WTC11 (cell line): Measurements from ENCODE around the gene KLHL29. TPM values are rescaled to one million over a fixed set of nuclear protein-coding genes. Genes with fewer than 3 reads are reported as not detected.

Experiments used
- ATAC-seq: fragments of 200-7000 bp; cut with Tn5 transposase; 2 replicates; pipeline ENCODE4 v1.10.0; 2021; ENCODE audit warnings: mild to moderate bottlenecking, moderate library complexity
- CTCF ChIA-PET: fragments of 300-600 bp; sonication (Branson Sonifier 250); formaldehyde crosslinking; loops from one replicate; lab custom pipeline; 2021; ENCODE audit warnings: antibody characterized with exemption; lab: Charles Lee
- POLR2A ChIA-PET: fragments of 350-600 bp; sonication (Branson Sonifier 250); formaldehyde crosslinking; loops from one replicate; lab custom pipeline; 2021; ENCODE audit warnings: antibody characterized with exemption; lab: Charles Lee
- DNase-seq: peaks from one replicate; pipeline ENCODE4 v3.0.0; 2021; ENCODE audit warnings: low spot score
- H3K27ac Mint-ChIP-seq: 2 replicates; pipeline ENCODE4 v1.8.0; 2021; ENCODE audit warnings: mixed read lengths
- H3K27me3 Mint-ChIP-seq: 2 replicates; pipeline ENCODE4 v1.8.0; 2021; ENCODE audit warnings: low read depth, mild to moderate bottlenecking, moderate library complexity, mixed read lengths
- H3K36me3 Mint-ChIP-seq: 2 replicates; pipeline ENCODE4 v1.8.0; 2021; ENCODE audit warnings: mixed read lengths
- H3K4me1 Mint-ChIP-seq: 2 replicates; pipeline ENCODE4 v1.8.0; 2022; ENCODE audit warnings: mixed read lengths
- H3K4me3 Mint-ChIP-seq: 2 replicates; pipeline ENCODE4 v1.8.0; 2021; ENCODE audit warnings: mild to moderate bottlenecking, moderate library complexity, mixed read lengths
- H3K9me3 Mint-ChIP-seq: 2 replicates; pipeline ENCODE4 v1.8.0; 2021; ENCODE audit warnings: mixed read lengths
- AFF4 ChIP-seq: sonication (generic); formaldehyde crosslinking; IDR thresholded peaks from 2 replicates; pipeline ENCODE4 v1.8.1; 2023; ENCODE audit warnings: mild to moderate bottlenecking, missing genetic modification reagents, borderline replicate concordance
- ARID4B ChIP-seq: sonication (generic); formaldehyde crosslinking; IDR thresholded peaks from 2 replicates; pipeline ENCODE4 v1.8.0; 2023; ENCODE audit warnings: missing genetic modification reagents, mild to moderate bottlenecking, borderline replicate concordance
- ATF2 ChIP-seq: sonication (generic); formaldehyde crosslinking; IDR thresholded peaks from 2 replicates; pipeline ENCODE4 v1.8.1; 2022; ENCODE audit warnings: low read depth, missing genetic modification reagents, borderline replicate concordance
- FOXK1 ChIP-seq: sonication (generic); formaldehyde crosslinking; IDR thresholded peaks from 2 replicates; pipeline ENCODE4 v1.8.0; 2022; ENCODE audit warnings: mild to moderate bottlenecking, moderate library complexity, missing genetic modification reagents
- FOXP1 ChIP-seq: sonication (generic); formaldehyde crosslinking; IDR thresholded peaks from 2 replicates; pipeline ENCODE4 v1.8.0; 2022; ENCODE audit warnings: missing genetic modification reagents, mild to moderate bottlenecking, moderate library complexity, borderline replicate concordance
- JUN ChIP-seq: sonication (generic); formaldehyde crosslinking; IDR thresholded peaks from 2 replicates; pipeline ENCODE4 v1.8.0; 2023; ENCODE audit warnings: mild to moderate bottlenecking, missing genetic modification reagents
- MXD4 ChIP-seq: fragments of 250-450 bp; sonication (Bioruptor Pico); IDR thresholded peaks from 2 replicates; pipeline ENCODE4 v1.8.0; 2021; ENCODE audit warnings: mild to moderate bottlenecking, moderate library complexity, borderline replicate concordance
- NFATC4 ChIP-seq: fragments of 250-450 bp; sonication (Bioruptor Pico); IDR thresholded peaks from 2 replicates; pipeline ENCODE4 v1.9.0; 2021; ENCODE audit warnings: mild to moderate bottlenecking
- PREB ChIP-seq: sonication (generic); formaldehyde crosslinking; IDR thresholded peaks from 2 replicates; pipeline ENCODE4 v1.8.1; 2022; ENCODE audit warnings: mild to moderate bottlenecking, missing genetic modification reagents, moderate library complexity, borderline replicate concordance
- RORB ChIP-seq: fragments of 250-450 bp; sonication (Bioruptor Pico); IDR thresholded peaks from 2 replicates; pipeline ENCODE4 v1.9.0; 2021; ENCODE audit warnings: mild to moderate bottlenecking
- TCF7 ChIP-seq: sonication (generic); formaldehyde crosslinking; IDR thresholded peaks from 2 replicates; pipeline ENCODE4 v1.8.0; 2022; ENCODE audit warnings: mild to moderate bottlenecking, low read depth, missing genetic modification reagents, moderate library complexity
- TEAD1 ChIP-seq: sonication (generic); formaldehyde crosslinking; IDR thresholded peaks from 2 replicates; pipeline ENCODE4 v1.8.0; 2022; ENCODE audit warnings: mild to moderate bottlenecking, missing genetic modification reagents
- TP53 ChIP-seq: sonication (generic); formaldehyde crosslinking; IDR thresholded peaks from 2 replicates; pipeline ENCODE4 v1.8.1; 2023; ENCODE audit warnings: mild to moderate bottlenecking, missing genetic modification reagents
- ZNF396 ChIP-seq: fragments of 250-450 bp; sonication (Bioruptor Pico); IDR thresholded peaks from 2 replicates; pipeline ENCODE4 v1.8.0; 2021; ENCODE audit warnings: mild to moderate bottlenecking, moderate library complexity, borderline replicate concordance
- ZNF416 ChIP-seq: fragments of 250-450 bp; sonication (Bioruptor Pico); IDR thresholded peaks from 2 replicates; pipeline ENCODE4 v1.9.0; 2021; ENCODE audit warnings: mild to moderate bottlenecking, inconsistent platforms
- ZNF423 ChIP-seq: fragments of 250-450 bp; sonication (Bioruptor Pico); IDR thresholded peaks from 2 replicates; pipeline ENCODE4 v2.1.2; 2022; ENCODE audit warnings: mild to moderate bottlenecking, moderate library complexity
- ZNF425 ChIP-seq: fragments of 250-450 bp; sonication (Bioruptor Pico); conservative IDR thresholded peaks from 2 replicates; pipeline ENCODE4 v1.9.0; 2021; ENCODE audit warnings: mild to moderate bottlenecking
- total RNA-seq: library from RNA; stranded (reverse); gene quantifications from 3 replicates; pipeline ENCODE4 v1.2.3, GENCODE V29; 2021

KLHL29 gene
- total RNA-seq, 1 experiment from 2014 or later, result 7.1 TPM

GRCh38 chr2:23568211-23568610 is 183.2 kb downstream of the KLHL29 start:
- DNase-seq (no peak), ATAC-seq (no peak)
- Mint-ChIP-seq H3K27me3 (no peaks in the 10 kb centered on the region), H3K27ac (0 out of 2 replicates have a peak overlapping the region, but pooled peaks have one; percentile 41), H3K36me3 (no peaks in the 10 kb centered on the region), H3K4me1 (peaks cover 10% of the 10 kb centered on the region), H3K9me3 (no peaks in the 10 kb centered on the region), H3K4me3 (no peak overlapping the region)
- ChIA-PET POLR2A (no interaction called here), CTCF (no interaction called here)
- TF ChIP-seq PREB (CRISPR knock-in tag) (no peak), ZNF416 (CRISPR knock-in tag) (no peak), ZNF425 (no peak), TCF7 (CRISPR knock-in tag) (no peak), MXD4 (CRISPR knock-in tag) (no peak), ZNF423 (no peak), TEAD1 (CRISPR knock-in tag) (no peak), RORB (CRISPR knock-in tag) (no peak), JUN (CRISPR knock-in tag) (no peak), FOXP1 (no peak), ZNF396 (CRISPR knock-in tag) (no peak), NFATC4 (no peak), ATF2 (CRISPR knock-in tag) (no peak), AFF4 (no peak), TP53 (CRISPR knock-in tag) (no peak), ARID4B (CRISPR knock-in tag) (no peak), FOXK1 (CRISPR knock-in tag) (no peak)
